OCI-LY7 (cell line): Measurements from ENCODE around the gene ARVCF. TPM values are rescaled to one million over a fixed set of nuclear protein-coding genes. Genes with fewer than 3 reads are reported as not detected.
A peak's percentile ranks its signal among the peaks of the same experiment; 100 is the strongest.

ENCODE experiments used
- BruUV-seq: library from RNA; stranded (reverse); fragments of 400-500 nt; replicated peaks from 2 replicates; lab custom pipeline; 2021; lab: Mats Ljungman, UMichigan
- CTCF ChIA-PET: fragments of 300-600 bp; sonication (Branson Sonifier 250); formaldehyde crosslinking; loops from one replicate; lab custom pipeline; 2022; ENCODE audit warnings: antibody characterized with exemption; ENCODE audit not compliant: unreplicated experiment; lab: Charles Lee
- POLR2A ChIA-PET: fragments of 300-600 bp; sonication (Branson Sonifier 250); formaldehyde crosslinking; loops from one replicate; lab custom pipeline; 2022; ENCODE audit warnings: antibody characterized with exemption; lab: Charles Lee
- DNase-seq: peaks from one replicate; pipeline ENCODE4 v3.0.0-alpha.2; 2015; ENCODE audit warnings: low spot score
- H2AFZ ChIP-seq: fragments of 200-600 bp; sonication (generic), shearing (Covaris generic); 2 replicates; pipeline ENCODE4 v1.6.1; 2014; ENCODE audit warnings: mild to moderate bottlenecking, antibody characterized with exemption, low read length, moderate library complexity
- H3K27ac ChIP-seq: fragments of 200-600 bp; sonication (generic); 2 replicates; pipeline ENCODE4 v1.5.1; 2014; ENCODE audit warnings: mixed run types, low read depth, mild to moderate bottlenecking, moderate library complexity, low read length, inconsistent platforms; ENCODE audit not compliant: poor library complexity, severe bottlenecking
- H3K36me3 ChIP-seq: fragments of 200-600 bp; sonication (generic); 2 replicates; pipeline ENCODE4 v1.6.1; 2014; ENCODE audit warnings: mild to moderate bottlenecking, antibody characterized with exemption, low read length, moderate library complexity, mixed read lengths; ENCODE audit not compliant: insufficient read depth
- H3K4me1 ChIP-seq: fragments of 200-600 bp; sonication (generic); 2 replicates; pipeline ENCODE4 v1.5.1; 2014; ENCODE audit warnings: mild to moderate bottlenecking, low read length; ENCODE audit not compliant: insufficient read depth, poor library complexity, severe bottlenecking
- H3K4me2 ChIP-seq: fragments of 200-600 bp; sonication (generic); 2 replicates; pipeline ENCODE4 v1.6.1; 2014; ENCODE audit warnings: mild to moderate bottlenecking, low read length
- H3K4me3 ChIP-seq: fragments of 200-600 bp; sonication (generic); 2 replicates; pipeline ENCODE4 v1.5.1; 2014; ENCODE audit warnings: mild to moderate bottlenecking, low read depth, low read length; ENCODE audit not compliant: poor library complexity, severe bottlenecking
- H3K79me2 ChIP-seq: fragments of 200-600 bp; sonication (generic); 2 replicates; pipeline ENCODE4 v1.6.1; 2016; ENCODE audit warnings: low read depth, mild to moderate bottlenecking, low read length, moderate library complexity, mixed read lengths; ENCODE audit not compliant: insufficient read depth
- H3K9me2 ChIP-seq: fragments of 200-600 bp; sonication (generic); 2 replicates; pipeline ENCODE4 v1.6.1; 2016; ENCODE audit warnings: mild to moderate bottlenecking, low read length, mixed read lengths; ENCODE audit not compliant: insufficient read depth
- H3K9me3 ChIP-seq: fragments of 200-600 bp; sonication (generic); 2 replicates; pipeline ENCODE4 v1.6.1; 2014; ENCODE audit warnings: mild to moderate bottlenecking, mixed run types, low read length, mixed read lengths
- H4K20me1 ChIP-seq: fragments of 200-600 bp; sonication (generic); 2 replicates; pipeline ENCODE4 v1.6.1; 2014; ENCODE audit warnings: mild to moderate bottlenecking, antibody characterized with exemption, low read length, moderate library complexity, mixed read lengths; ENCODE audit not compliant: insufficient read depth
- CTCF ChIP-seq: fragments of 200-600 bp; sonication (generic); conservative IDR thresholded peaks from 2 replicates; pipeline ENCODE4 v1.5.1; 2014; ENCODE audit warnings: mild to moderate bottlenecking, antibody characterized with exemption, low read length, moderate library complexity, mixed read lengths
- EZH2phosphoT487 ChIP-seq: fragments of 200-600 bp; sonication (generic); IDR thresholded peaks from 2 replicates; pipeline ENCODE4 v1.6.1; 2018; ENCODE audit warnings: low read depth, borderline replicate concordance, mild to moderate bottlenecking, mixed run types, antibody characterized with exemption, low read length, moderate library complexity, mixed read lengths
- intact Hi-C: fragments of 100-400 bp; cut with micrococcal nuclease; formaldehyde crosslinking; loops from one replicate; pipeline ENCODE4 v1.10.0; 2022; ENCODE audit not compliant: unreplicated experiment
- total RNA-seq, 2 experiments: library from RNA; depleted of rRNA in 1 of 2; stranded (reverse); fragments of >200 nt in 1 of 2; shearing (Covaris generic) in 1 of 2; gene quantifications; 2 replicates each; pipeline ENCODE4 v1.2.3, GENCODE V29; 2014 to 2022

ARVCF gene
- total RNA-seq, 2 experiments from 2014 or later: 2.9 to 3.8 TPM

GRCh38 chr22:20024225-20024624 lies 7.6 kb upstream of the ARVCF start:
- Histone ChIP-seq H3K4me2 (no peak overlapping the region), H3K36me3 (no peaks in the 10 kb centered on the region), H3K79me2 (no peaks in the 10 kb centered on the region), H3K4me1 (peaks cover 20% of the 10 kb centered on the region), H2AFZ (no peak overlapping the region), H3K27ac (no peak overlapping the region), H4K20me1 (no peaks in the 10 kb centered on the region), H3K9me3 (no peaks in the 10 kb centered on the region), H3K4me3 (no peak overlapping the region), H3K9me2 (no peaks in the 10 kb centered on the region)
- ChIA-PET POLR2A (no interaction called here), CTCF (no interaction called here)
- BruUV-seq: TSS peak; percentile 44
- intact Hi-C loops: no loop called here
- TF ChIP-seq CTCF: no peak
- DNase-seq: no peak

GRCh38 chr22:20022978-20023613 lies 6.5 kb upstream of the ARVCF start:
- ChIA-PET CTCF (no interaction called here), POLR2A (no interaction called here)
- H3K4me1 ChIP-seq: peaks cover 20% of the 10 kb centered on the region
- no peak overlapping the region for H3K27ac ChIP-seq
- H2AFZ ChIP-seq: no peak overlapping the region
- intact Hi-C loops: no loop called here
- no peak for TF ChIP-seq CTCF
- no peak for TF ChIP-seq EZH2phosphoT487
- no peak for DNase-seq
- H3K9me2 ChIP-seq: no peaks in the 10 kb centered on the region
- H3K4me3 ChIP-seq: no peak overlapping the region
- no peaks in the 10 kb centered on the region for H3K79me2 ChIP-seq
- no TSS peak for BruUV-seq
- no peaks in the 10 kb centered on the region for H3K9me3 ChIP-seq
- H4K20me1 ChIP-seq: no peaks in the 10 kb centered on the region
- H3K36me3 ChIP-seq: no peaks in the 10 kb centered on the region
- H3K4me2 ChIP-seq: peak overlapping the region; percentile 66; the same call in 1 of the 2 replicates

- no TSS peak for BruUV-seq
- Histone ChIP-seq H3K4me3 (peak overlapping the region; percentile 83), H3K79me2 (no peaks in the 10 kb centered on the region), H3K4me1 (peaks cover 21% of the 10 kb centered on the region), H3K36me3 (no peaks in the 10 kb centered on the region), H4K20me1 (no peaks in the 10 kb centered on the region), H2AFZ (no peak overlapping the region), H3K9me3 (no peaks in the 10 kb centered on the region), H3K27ac (no peak overlapping the region), H3K4me2 (peak overlapping the region; percentile 66), H3K9me2 (no peaks in the 10 kb centered on the region)
- intact Hi-C loops: no loop called here
- ChIA-PET POLR2A (interaction anchor here (0.8 to 1.6 kb wide), 2 partner anchors 11 to 60 kb away, joined by 3 to 4 read pairs; no protein-coding TSS in a partner anchor), CTCF (no interaction called here)
- DNase-seq: no peak
- no peak for TF ChIP-seq EZH2phosphoT487
- TF ChIP-seq CTCF: no peak
Measured at GRCh38 chr22:20022231-20022977, 5.8 kb upstream of the ARVCF start.
